Lower leg skin (tissue), 3 donors: ENCODE data around the gene AGPS.

Source experiments
- POLR2A ChIP-seq, 2 donors: fragments of 450-650 bp; IDR thresholded peaks; one replicate each; pipeline ENCODE4 v1.6.1; 2016 to 2017; ENCODE audit warnings: antibody characterized with exemption in 2 of 2, mild to moderate bottlenecking in 1 of 2, moderate library complexity in 1 of 2
- TF ChIP-seq, protein P1 (sequence below), 3 donors: fragments of 450-650 bp; IDR thresholded peaks; one replicate each; pipeline ENCODE4 v1.5.1; 2016; ENCODE audit warnings: antibody characterized with exemption in 3 of 3, mild to moderate bottlenecking in 3 of 3, moderate library complexity in 2 of 3

GRCh38 chr2:177405029-177405692, 12.6 kb downstream of the AGPS start:
- TF ChIP-seq, protein P1, sequence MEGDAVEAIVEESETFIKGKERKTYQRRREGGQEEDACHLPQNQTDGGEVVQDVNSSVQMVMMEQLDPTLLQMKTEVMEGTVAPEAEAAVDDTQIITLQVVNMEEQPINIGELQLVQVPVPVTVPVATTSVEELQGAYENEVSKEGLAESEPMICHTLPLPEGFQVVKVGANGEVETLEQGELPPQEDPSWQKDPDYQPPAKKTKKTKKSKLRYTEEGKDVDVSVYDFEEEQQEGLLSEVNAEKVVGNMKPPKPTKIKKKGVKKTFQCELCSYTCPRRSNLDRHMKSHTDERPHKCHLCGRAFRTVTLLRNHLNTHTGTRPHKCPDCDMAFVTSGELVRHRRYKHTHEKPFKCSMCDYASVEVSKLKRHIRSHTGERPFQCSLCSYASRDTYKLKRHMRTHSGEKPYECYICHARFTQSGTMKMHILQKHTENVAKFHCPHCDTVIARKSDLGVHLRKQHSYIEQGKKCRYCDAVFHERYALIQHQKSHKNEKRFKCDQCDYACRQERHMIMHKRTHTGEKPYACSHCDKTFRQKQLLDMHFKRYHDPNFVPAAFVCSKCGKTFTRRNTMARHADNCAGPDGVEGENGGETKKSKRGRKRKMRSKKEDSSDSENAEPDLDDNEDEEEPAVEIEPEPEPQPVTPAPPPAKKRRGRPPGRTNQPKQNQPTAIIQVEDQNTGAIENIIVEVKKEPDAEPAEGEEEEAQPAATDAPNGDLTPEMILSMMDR (IDR thresholded peaks at IDR 0.05) = no peak
- TF ChIP-seq POLR2A (IDR thresholded peaks at IDR 0.05) = no peak
